ENCODE measurements around the gene TDP2.
A peak's percentile ranks its signal among the peaks of the same experiment; 100 is the strongest.
"Not testable (repeated sequence)": the region's sequence is repeated elsewhere in the genome, so short reads cannot be mapped to it uniquely, and the experiment has no call there.

TDP2 gene

GRCh38 chr6:24699521-24700359, 33.0 kb upstream of the TDP2 start:
- no peak for TF ChIP-seq CTCF (conservative IDR thresholded peaks at IDR 0.05; ENCODE audit: control insufficient read depth, insufficient read depth, low read depth, low read length)
- DNase-seq (ENCODE audit: low read depth), result peak; percentile 40
- no peak overlapping the region for H3K4me3 ChIP-seq (ENCODE audit: control insufficient read depth, low read depth, low read length)

DNA sequence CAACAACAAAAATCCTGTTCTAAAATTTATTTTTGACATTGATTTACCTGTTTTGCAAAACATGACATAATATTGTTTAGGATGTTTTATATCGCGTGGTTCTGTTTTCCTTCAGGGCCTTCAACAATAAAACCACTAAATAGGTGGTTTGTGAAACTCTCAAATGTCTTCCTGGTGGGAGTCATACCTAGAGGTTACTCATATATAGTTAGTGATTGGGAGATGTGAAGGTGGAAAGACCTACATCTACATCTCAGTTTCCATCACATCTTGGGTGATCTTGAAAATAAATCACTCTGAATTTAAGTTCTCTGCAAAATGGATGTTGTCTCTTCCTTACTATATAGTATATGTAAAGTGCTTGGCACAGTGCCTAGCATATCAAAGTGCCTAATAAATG, 29.4 kb upstream of the TDP2 start:
- no peak for TF ChIP-seq CTCF (conservative IDR thresholded peaks at IDR 0.05; ENCODE audit: control insufficient read depth, insufficient read depth, low read depth, low read length)
- H3K4me3 ChIP-seq (ENCODE audit: control insufficient read depth, low read depth, low read length), result no peak overlapping the region
- no peak for DNase-seq (ENCODE audit: low read depth)

DNA sequence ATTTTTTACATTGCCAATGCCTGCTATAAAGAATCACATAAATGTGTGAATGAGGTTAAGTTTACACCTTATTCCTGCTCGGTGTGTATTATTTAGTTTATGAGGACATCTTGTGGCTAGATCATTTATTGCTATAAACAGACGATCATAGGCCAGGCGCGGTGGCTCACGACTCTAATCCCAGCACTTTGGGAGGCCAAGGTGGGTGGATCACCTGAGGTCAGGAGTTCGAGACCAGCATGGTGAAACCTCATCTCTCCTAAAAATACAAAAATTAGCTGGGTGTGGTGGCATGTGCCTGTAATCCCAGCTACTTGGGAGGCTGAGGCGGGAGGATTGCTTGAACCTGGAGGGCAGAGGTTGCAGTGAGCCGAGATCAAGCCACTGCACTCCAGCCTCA, 28.9 kb upstream of the TDP2 start:
- DNase-seq (ENCODE audit: low read depth), result peak; percentile 45
- H3K4me3 ChIP-seq (ENCODE audit: control insufficient read depth, low read depth, low read length), result not testable (repeated sequence)
- peak; percentile 32 for TF ChIP-seq CTCF (conservative IDR thresholded peaks at IDR 0.05; ENCODE audit: control insufficient read depth, insufficient read depth, low read depth, low read length)

- H3K4me3 ChIP-seq (ENCODE audit: control insufficient read depth, low read depth, low read length), result no peak overlapping the region
- no peak for DNase-seq (ENCODE audit: low read depth)
- no peak for TF ChIP-seq CTCF (conservative IDR thresholded peaks at IDR 0.05; ENCODE audit: control insufficient read depth, insufficient read depth, low read depth, low read length)
Measured at GRCh38 chr6:24694198-24694597, 27.5 kb upstream of the TDP2 start.

GRCh38 chr6:24692848-24693592, 26.3 kb upstream of the TDP2 start:
- no peak overlapping the region for H3K4me3 ChIP-seq (ENCODE audit: control insufficient read depth, low read depth, low read length)
- no peak for TF ChIP-seq CTCF (conservative IDR thresholded peaks at IDR 0.05; ENCODE audit: control insufficient read depth, insufficient read depth, low read depth, low read length)
- no peak for DNase-seq (ENCODE audit: low read depth)

DNA sequence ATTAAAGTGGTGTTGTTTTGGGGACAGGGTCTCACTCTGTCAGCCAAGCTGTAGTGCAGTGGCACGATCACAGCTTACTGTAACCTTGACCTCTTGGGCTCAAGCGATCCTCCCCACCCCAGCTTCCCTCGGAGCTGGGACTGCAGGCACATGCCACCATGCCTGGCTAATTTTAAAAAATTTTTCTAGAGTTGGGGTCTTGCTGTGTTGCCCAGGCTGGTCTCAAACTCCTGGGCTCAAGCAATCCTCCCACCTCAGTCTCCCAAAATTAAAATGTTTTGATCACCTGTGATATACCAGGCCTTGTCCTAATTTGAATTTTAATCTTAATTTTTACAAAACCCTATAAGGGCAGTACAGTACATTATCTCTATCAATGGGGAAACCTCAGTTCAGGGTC, 25.7 kb upstream of the TDP2 start:
- TF ChIP-seq CTCF (conservative IDR thresholded peaks at IDR 0.05; ENCODE audit: control insufficient read depth, insufficient read depth, low read depth, low read length), result no peak
- DNase-seq (ENCODE audit: low read depth), result no peak
- no peak overlapping the region for H3K4me3 ChIP-seq (ENCODE audit: control insufficient read depth, low read depth, low read length)

Data from fibroblast of mammary gland (primary cell).